ENCODE results near the gene SUN1.

GRCh38 chr7:901041-901387, 68.7 kb downstream of the SUN1 start:
- TF ChIP-seq POLR2AphosphoS5 (IDR thresholded peaks at IDR 0.05; ENCODE audit: insufficient read depth, low read depth, low read length) (no peak), EZH2 (IDR thresholded peaks at IDR 0.05; ENCODE audit: borderline replicate concordance, low read depth, low read length, severe bottlenecking) (no peak), POLR2A (IDR thresholded peaks at IDR 0.05; ENCODE audit: low read depth, low read length) (no peak)
- TF ChIP-seq, protein P1, sequence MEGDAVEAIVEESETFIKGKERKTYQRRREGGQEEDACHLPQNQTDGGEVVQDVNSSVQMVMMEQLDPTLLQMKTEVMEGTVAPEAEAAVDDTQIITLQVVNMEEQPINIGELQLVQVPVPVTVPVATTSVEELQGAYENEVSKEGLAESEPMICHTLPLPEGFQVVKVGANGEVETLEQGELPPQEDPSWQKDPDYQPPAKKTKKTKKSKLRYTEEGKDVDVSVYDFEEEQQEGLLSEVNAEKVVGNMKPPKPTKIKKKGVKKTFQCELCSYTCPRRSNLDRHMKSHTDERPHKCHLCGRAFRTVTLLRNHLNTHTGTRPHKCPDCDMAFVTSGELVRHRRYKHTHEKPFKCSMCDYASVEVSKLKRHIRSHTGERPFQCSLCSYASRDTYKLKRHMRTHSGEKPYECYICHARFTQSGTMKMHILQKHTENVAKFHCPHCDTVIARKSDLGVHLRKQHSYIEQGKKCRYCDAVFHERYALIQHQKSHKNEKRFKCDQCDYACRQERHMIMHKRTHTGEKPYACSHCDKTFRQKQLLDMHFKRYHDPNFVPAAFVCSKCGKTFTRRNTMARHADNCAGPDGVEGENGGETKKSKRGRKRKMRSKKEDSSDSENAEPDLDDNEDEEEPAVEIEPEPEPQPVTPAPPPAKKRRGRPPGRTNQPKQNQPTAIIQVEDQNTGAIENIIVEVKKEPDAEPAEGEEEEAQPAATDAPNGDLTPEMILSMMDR (IDR thresholded peaks at IDR 0.05; ENCODE audit: extremely low read depth in 1 of 2, insufficient read depth in 1 of 2, low read depth in 1 of 2, low read length in 2 of 2): no peak

Data from endothelial cell of umbilical vein (primary cell).